ENCODE measurements around the gene COL13A1.

DNA sequence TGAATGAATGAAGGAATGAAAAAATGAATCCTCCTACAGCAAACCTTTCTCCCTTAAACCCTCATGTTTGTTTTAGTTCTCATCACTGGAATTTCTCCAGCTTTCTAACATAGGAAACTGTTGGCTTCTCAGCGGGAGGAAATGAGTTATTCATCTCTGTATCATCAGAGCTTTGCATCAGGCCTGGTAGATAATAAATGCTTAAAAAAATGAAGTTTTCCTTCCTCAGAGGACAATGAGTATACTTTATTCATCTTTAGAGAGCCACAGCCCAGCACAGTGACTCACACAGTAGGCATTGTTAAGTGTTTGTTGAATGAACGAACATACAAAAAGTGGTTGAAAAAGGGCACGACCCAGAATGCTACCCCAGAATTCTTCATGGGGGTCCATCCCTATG is 62.6 kb downstream of the COL13A1 start:
- TF ChIP-seq EZH2phosphoT487 (IDR thresholded peaks at IDR 0.05; ENCODE audit: borderline replicate concordance, low read depth) (no peak), CHD2 (IDR thresholded peaks at IDR 0.05; ENCODE audit: low read length, partially characterized antibody) (no peak), NFIC (IDR thresholded peaks at IDR 0.05; ENCODE audit: borderline replicate concordance) (peak; percentile 73; the same call in 1 of the 2 replicates), RFX5 (IDR thresholded peaks at IDR 0.05; ENCODE audit: low read length) (no peak), MEF2A (IDR thresholded peaks at IDR 0.05; ENCODE audit: borderline replicate concordance, low read depth) (no peak), POLR2AphosphoS5 (IDR thresholded peaks at IDR 0.05; ENCODE audit: low read depth, low read length) (peak; percentile 43; the same call in 1 of the 2 replicates), TEAD4 (IDR thresholded peaks at IDR 0.05; ENCODE audit: borderline replicate concordance, insufficient read depth) (no peak)
- TF ChIP-seq, protein P1, sequence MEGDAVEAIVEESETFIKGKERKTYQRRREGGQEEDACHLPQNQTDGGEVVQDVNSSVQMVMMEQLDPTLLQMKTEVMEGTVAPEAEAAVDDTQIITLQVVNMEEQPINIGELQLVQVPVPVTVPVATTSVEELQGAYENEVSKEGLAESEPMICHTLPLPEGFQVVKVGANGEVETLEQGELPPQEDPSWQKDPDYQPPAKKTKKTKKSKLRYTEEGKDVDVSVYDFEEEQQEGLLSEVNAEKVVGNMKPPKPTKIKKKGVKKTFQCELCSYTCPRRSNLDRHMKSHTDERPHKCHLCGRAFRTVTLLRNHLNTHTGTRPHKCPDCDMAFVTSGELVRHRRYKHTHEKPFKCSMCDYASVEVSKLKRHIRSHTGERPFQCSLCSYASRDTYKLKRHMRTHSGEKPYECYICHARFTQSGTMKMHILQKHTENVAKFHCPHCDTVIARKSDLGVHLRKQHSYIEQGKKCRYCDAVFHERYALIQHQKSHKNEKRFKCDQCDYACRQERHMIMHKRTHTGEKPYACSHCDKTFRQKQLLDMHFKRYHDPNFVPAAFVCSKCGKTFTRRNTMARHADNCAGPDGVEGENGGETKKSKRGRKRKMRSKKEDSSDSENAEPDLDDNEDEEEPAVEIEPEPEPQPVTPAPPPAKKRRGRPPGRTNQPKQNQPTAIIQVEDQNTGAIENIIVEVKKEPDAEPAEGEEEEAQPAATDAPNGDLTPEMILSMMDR (IDR thresholded peaks at IDR 0.05), result no peak
- TF ChIP-seq, protein P2, sequence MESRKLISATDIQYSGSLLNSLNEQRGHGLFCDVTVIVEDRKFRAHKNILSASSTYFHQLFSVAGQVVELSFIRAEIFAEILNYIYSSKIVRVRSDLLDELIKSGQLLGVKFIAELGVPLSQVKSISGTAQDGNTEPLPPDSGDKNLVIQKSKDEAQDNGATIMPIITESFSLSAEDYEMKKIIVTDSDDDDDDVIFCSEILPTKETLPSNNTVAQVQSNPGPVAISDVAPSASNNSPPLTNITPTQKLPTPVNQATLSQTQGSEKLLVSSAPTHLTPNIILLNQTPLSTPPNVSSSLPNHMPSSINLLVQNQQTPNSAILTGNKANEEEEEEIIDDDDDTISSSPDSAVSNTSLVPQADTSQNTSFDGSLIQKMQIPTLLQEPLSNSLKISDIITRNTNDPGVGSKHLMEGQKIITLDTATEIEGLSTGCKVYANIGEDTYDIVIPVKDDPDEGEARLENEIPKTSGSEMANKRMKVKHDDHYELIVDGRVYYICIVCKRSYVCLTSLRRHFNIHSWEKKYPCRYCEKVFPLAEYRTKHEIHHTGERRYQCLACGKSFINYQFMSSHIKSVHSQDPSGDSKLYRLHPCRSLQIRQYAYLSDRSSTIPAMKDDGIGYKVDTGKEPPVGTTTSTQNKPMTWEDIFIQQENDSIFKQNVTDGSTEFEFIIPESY (IDR thresholded peaks at IDR 0.05; ENCODE audit: borderline replicate concordance, low read depth), result no peak

Data from SK-N-SH (cell line).